K562 (cell line): ENCODE measurements around the gene NAT14. TPM values are rescaled to one million over a fixed set of nuclear protein-coding genes. Genes with fewer than 3 reads are reported as not detected.

Source experiments
- ATAC-seq: fragments of 200-7000 bp; cut with Tn5 transposase; 3 replicates; pipeline ENCODE4 v1.9.1; 2020; ENCODE audit warnings: moderate library complexity
- BruUV-seq: library from RNA; stranded (reverse); fragments of 400-500 nt; replicated peaks from 2 replicates; lab custom pipeline; 2021; lab: Mats Ljungman, UMichigan
- CTCF ChIA-PET: fragments of 300-600 bp; formaldehyde crosslinking; extraction: SDS; loops from one replicate; lab custom pipeline; 2021; ENCODE audit warnings: low intra/inter-chr PET ratio; lab: Yijun Ruan, JAX
- POLR2A ChIA-PET: fragments of 300-600, 350-650 bp; sonication (Branson Sonifier 250); formaldehyde crosslinking; extraction: SDS; loops from one replicate; lab custom pipeline; 2021; ENCODE audit warnings: antibody characterized with exemption, inconsistent platforms; lab: Yijun Ruan, JAX
- DNase-seq, 4 experiments: peaks; one replicate each; pipeline versions ENCODE4 v3.0.0 to v3.0.0-alpha.2; 2011 to 2018; ENCODE audit warnings: low spot score in 3 of 4, mixed read lengths in 3 of 4; ENCODE audit errors: extremely low read depth in 1 of 4
- FAIRE-seq: peaks from 2 replicates; lab custom pipeline; 2011; peaks lifted over from hg19 to GRCh38; lab: Jason Lieb, UNC
- H2AFZ ChIP-seq: 2 replicates; pipeline ENCODE4 v1.6.0; 2011; ENCODE audit warnings: low read depth, low read length, control low read depth, inconsistent platforms
- H3K27ac ChIP-seq: fragments of 200-600 bp; 3 replicates; pipeline ENCODE4 v1.8.0; 2011; ENCODE audit warnings: low read depth, mild to moderate bottlenecking, control low read depth, inconsistent platforms, low read length, moderate library complexity, mixed read lengths; ENCODE audit errors: extremely low read depth
- H3K27me3 ChIP-seq, 2 experiments: fragments of 300-600 bp in 1 of 2; 2 replicates in 1 of 2; 3 replicates in 1 of 2; pipeline versions ENCODE4 v1.6.0 to v1.8.0; 2011; ENCODE audit warnings: inconsistent platforms in 2 of 2, low read length in 2 of 2, mild to moderate bottlenecking in 1 of 2, mixed read lengths in 1 of 2, moderate library complexity in 1 of 2; ENCODE audit not compliant: control insufficient read depth in 2 of 2, insufficient read depth in 2 of 2
- H3K36me3 ChIP-seq: fragments of 300-600 bp; 3 replicates; pipeline ENCODE4 v1.8.0; 2011; ENCODE audit warnings: mild to moderate bottlenecking, low read length, inconsistent platforms; ENCODE audit not compliant: control insufficient read depth, insufficient read depth
- H3K4me1 ChIP-seq, 2 experiments: fragments of 200-600 bp in 1 of 2; replicated peaks in 1 of 2; 2 replicates in 1 of 2; 3 replicates in 1 of 2; pipeline versions ENCODE4 v1.5.1 to v1.8.0; 2011; ENCODE audit warnings: inconsistent platforms in 2 of 2, low read length in 2 of 2, mild to moderate bottlenecking in 1 of 2, mixed read lengths in 1 of 2, moderate library complexity in 1 of 2; ENCODE audit not compliant: control insufficient read depth in 2 of 2, insufficient read depth in 2 of 2
- H3K4me2 ChIP-seq: 2 replicates; pipeline ENCODE4 v1.6.1; 2011; ENCODE audit warnings: low read length, control low read depth, inconsistent platforms, mixed read lengths; ENCODE audit not compliant: insufficient read depth
- H3K4me3 ChIP-seq: fragments of 200-600 bp; sonication (generic), shearing (Covaris generic); 2 replicates; pipeline ENCODE4 v1.5.1; 2016; ENCODE audit warnings: control low read depth, inconsistent platforms
- H3K79me2 ChIP-seq: fragments of 200-600 bp; 3 replicates; pipeline ENCODE4 v1.8.0; 2011; ENCODE audit warnings: low read length, inconsistent platforms; ENCODE audit not compliant: control insufficient read depth, insufficient read depth
- H3K9ac ChIP-seq, 2 experiments: 2 replicates each; pipeline versions ENCODE4 v1.6.0 to v1.6.1; 2011; ENCODE audit warnings: low read depth in 2 of 2, low read length in 2 of 2, control low read depth in 1 of 2, inconsistent platforms in 1 of 2, mild to moderate bottlenecking in 1 of 2, mixed read lengths in 1 of 2; ENCODE audit not compliant: insufficient read depth in 1 of 2
- H3K9me1 ChIP-seq: one replicate; pipeline ENCODE4 v1.6.0; 2011; ENCODE audit warnings: inconsistent platforms, mild to moderate bottlenecking, low read length, moderate library complexity; ENCODE audit not compliant: control insufficient read depth, insufficient read depth
- H3K9me3 ChIP-seq: replicated peaks from 2 replicates; pipeline ENCODE4 v1.5.1; 2011; ENCODE audit warnings: low read depth, low read length, inconsistent platforms; ENCODE audit not compliant: control insufficient read depth, insufficient read depth
- H4K20me1 ChIP-seq: replicated peaks from 2 replicates; pipeline ENCODE4 v1.6.1; 2011; ENCODE audit warnings: low read length, inconsistent platforms, mixed read lengths; ENCODE audit not compliant: control insufficient read depth, insufficient read depth
- DNMT1 ChIP-seq: fragments of 450-650 bp; IDR thresholded peaks from 2 replicates; pipeline ENCODE4 v1.6.1; 2016; ENCODE audit warnings: antibody characterized with exemption, mild to moderate bottlenecking
- NBN ChIP-seq: fragments of 450-650 bp; IDR thresholded peaks from 2 replicates; pipeline ENCODE4 v1.6.1; 2016; ENCODE audit warnings: low read depth, mild to moderate bottlenecking
- POLR2G ChIP-seq: fragments of 200-400 bp; formaldehyde crosslinking; IDR thresholded peaks from 2 replicates; pipeline ENCODE4 v1.6.1; 2017; ENCODE audit warnings: low read depth, mild to moderate bottlenecking, antibody characterized with exemption, low read length, moderate library complexity
- RFX7 ChIP-seq: fragments of 250-450 bp; sonication (Bioruptor Pico); IDR thresholded peaks from 2 replicates; pipeline ENCODE4 v1.5.1; 2021; ENCODE audit warnings: mild to moderate bottlenecking
- SMAD4 ChIP-seq: fragments of 250-450 bp; sonication (Bioruptor Pico); conservative IDR thresholded peaks from 2 replicates; pipeline ENCODE4 v1.8.0; 2021; ENCODE audit warnings: inconsistent platforms, mild to moderate bottlenecking, moderate library complexity
- ZNF140 ChIP-seq: fragments of 250-450 bp; sonication (Bioruptor Pico); IDR thresholded peaks from 2 replicates; pipeline ENCODE4 v1.8.0; 2021; ENCODE audit warnings: moderate library complexity, mild to moderate bottlenecking, inconsistent platforms
- ZNF239 ChIP-seq: fragments of 250-450 bp; sonication (Bioruptor Pico); IDR thresholded peaks from 2 replicates; pipeline ENCODE4 v1.4.0; 2020; ENCODE audit warnings: mild to moderate bottlenecking
- ZNF324 ChIP-seq: fragments of 250-450 bp; sonication (Bioruptor Pico); IDR thresholded peaks from 2 replicates; pipeline ENCODE4 v1.4.0; 2020; ENCODE audit warnings: mild to moderate bottlenecking
- ZNF384 ChIP-seq: IDR thresholded peaks from 2 replicates; pipeline ENCODE4 v1.6.1; 2012; ENCODE audit warnings: low read depth, low read length, improper control_type of control experiment
- ZNF696 ChIP-seq: fragments of 250-450 bp; sonication (Bioruptor Pico); conservative IDR thresholded peaks from 2 replicates; pipeline ENCODE4 v1.4.0; 2020; ENCODE audit warnings: mild to moderate bottlenecking, moderate library complexity
- ZSCAN29 ChIP-seq: fragments of 450-650 bp; IDR thresholded peaks from 2 replicates; pipeline ENCODE4 v1.6.1; 2017
- WGBS: fragments of 100-300 bp; shearing (Covaris generic); methylation state at CpG from one replicate; pipeline ENCODE4 v1.1.6; 2016; ENCODE audit warnings: low coverage, mixed read lengths; ENCODE audit not compliant: insufficient coverage; ENCODE audit errors: missing lambda C conversion rate; 5-methylcytosine and 5-hydroxymethylcytosine counted together
- in situ Hi-C: fragments of 300-500 bp; cut with MboI; formaldehyde crosslinking; loops from 4 replicates; pipeline ENCODE4 v1.15.0; 2018; ENCODE audit warnings: inconsistent platforms, mixed read lengths
- intact Hi-C: fragments of 100-400 bp; cut with micrococcal nuclease; formaldehyde crosslinking; loops from 2 replicates; pipeline ENCODE4 v1.14.2; 2022
- polyA plus RNA-seq, 8 experiments: library from polyadenylated mRNA; depleted of rRNA in 4 of 8; stranded (reverse) in 5 of 8; unstranded in 3 of 8; fragments of >200 nt; fragmentation: Nextera tagmentation in 2 of 8; fragmentation: Illumina TruSeq in 1 of 8; extraction: Ambion mirVana in 2 of 8; extraction: Trizol in 1 of 8; gene quantifications; 2 replicates each; pipeline versions ENCODE4 v1.2.1 to v1.2.3, GENCODE V29; 2011 to 2014; ENCODE audit warnings: inconsistent platforms in 1 of 8, missing spikeins in 1 of 8
- total RNA-seq, 7 experiments: library from RNA; depleted of rRNA in 6 of 7; stranded (reverse); fragments of >200 nt in 6 of 7; fragmentation: Illumina TruSeq in 2 of 7; extraction: Trizol in 2 of 7; gene quantifications; 2 replicates each; pipeline versions ENCODE4 v1.2.1 to v1.2.3, GENCODE V29; 2011 to 2021; ENCODE audit warnings: low replicate concordance in 1 of 7
- TF ChIP-seq, protein P1 (sequence below): fragments of 250-450 bp; sonication (Bioruptor Pico); IDR thresholded peaks from 2 replicates; pipeline ENCODE4 v1.5.0; 2022; ENCODE audit warnings: mild to moderate bottlenecking
- TF ChIP-seq, protein P2 (sequence below): fragments of 250-450 bp; sonication (Bioruptor Pico); IDR thresholded peaks from 2 replicates; pipeline ENCODE4 v1.6.1; 2021; ENCODE audit warnings: mild to moderate bottlenecking
- TF ChIP-seq, protein P3 (sequence below): fragments of 450-650 bp; IDR thresholded peaks from 2 replicates; pipeline ENCODE4 v1.6.1; 2017; ENCODE audit warnings: antibody characterized with exemption

The NAT14 gene
- total and polyA plus RNA-seq, 9 of the 15 experiments (the other 6 are each of a cell fraction or from before 2014, with no cell fraction given) = 2.4 to 77.0 (median 26.7) TPM

DNA sequence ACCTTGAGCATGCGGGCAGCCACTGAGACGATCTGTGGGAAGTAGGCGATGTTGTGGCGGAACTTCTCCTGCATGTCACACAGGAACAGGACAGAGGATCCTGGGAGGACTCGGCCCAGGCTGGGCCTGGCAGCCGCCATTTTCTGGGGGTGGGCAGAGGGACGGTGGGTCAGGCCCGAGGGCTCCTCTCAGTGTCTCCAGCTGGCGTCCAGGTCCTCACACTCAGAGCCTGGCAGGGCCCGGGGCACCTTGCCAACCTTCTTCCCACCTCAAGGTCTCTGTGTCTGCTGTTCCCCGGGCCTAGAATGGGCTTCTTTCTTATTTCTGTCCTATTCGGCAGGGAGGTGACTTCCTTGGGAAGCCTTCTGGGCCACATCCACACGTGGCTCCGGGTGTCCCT is 28.6 kb upstream of the NAT14 start (continued):
- TF ChIP-seq, protein P1, sequence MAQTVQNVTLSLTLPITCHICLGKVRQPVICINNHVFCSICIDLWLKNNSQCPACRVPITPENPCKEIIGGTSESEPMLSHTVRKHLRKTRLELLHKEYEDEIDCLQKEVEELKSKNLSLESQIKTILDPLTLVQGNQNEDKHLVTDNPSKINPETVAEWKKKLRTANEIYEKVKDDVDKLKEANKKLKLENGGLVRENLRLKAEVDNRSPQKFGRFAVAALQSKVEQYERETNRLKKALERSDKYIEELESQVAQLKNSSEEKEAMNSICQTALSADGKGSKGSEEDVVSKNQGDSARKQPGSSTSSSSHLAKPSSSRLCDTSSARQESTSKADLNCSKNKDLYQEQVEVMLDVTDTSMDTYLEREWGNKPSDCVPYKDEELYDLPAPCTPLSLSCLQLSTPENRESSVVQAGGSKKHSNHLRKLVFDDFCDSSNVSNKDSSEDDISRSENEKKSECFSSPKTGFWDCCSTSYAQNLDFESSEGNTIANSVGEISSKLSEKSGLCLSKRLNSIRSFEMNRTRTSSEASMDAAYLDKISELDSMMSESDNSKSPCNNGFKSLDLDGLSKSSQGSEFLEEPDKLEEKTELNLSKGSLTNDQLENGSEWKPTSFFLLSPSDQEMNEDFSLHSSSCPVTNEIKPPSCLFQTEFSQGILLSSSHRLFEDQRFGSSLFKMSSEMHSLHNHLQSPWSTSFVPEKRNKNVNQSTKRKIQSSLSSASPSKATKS (CRISPR knock-in tag) = no peak
- TF ChIP-seq, protein P2, sequence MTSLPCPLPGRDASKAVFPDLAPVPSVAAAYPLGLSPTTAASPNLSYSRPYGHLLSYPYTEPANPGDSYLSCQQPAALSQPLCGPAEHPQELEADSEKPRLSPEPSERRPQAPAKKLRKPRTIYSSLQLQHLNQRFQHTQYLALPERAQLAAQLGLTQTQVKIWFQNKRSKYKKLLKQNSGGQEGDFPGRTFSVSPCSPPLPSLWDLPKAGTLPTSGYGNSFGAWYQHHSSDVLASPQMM = no peak
- TF ChIP-seq ZNF239 (CRISPR knock-in tag) (no peak), POLR2G (0 out of 2 replicates have a peak, but pooled peaks have one; percentile 32)

GRCh38 chr19:55457683-55458457 is 27.1 kb upstream of the NAT14 start:
- no peak overlapping the region for H3K27ac ChIP-seq
- H3K4me1 ChIP-seq = peaks cover 21 to 70% of the 10 kb centered on the region in 2 experiments
- TF ChIP-seq ZNF324 (CRISPR knock-in tag) (no peak), NBN (no peak), RFX7 (CRISPR knock-in tag) (no peak), ZSCAN29 (peak; percentile 97), ZNF696 (CRISPR knock-in tag) (no peak), ZNF384 (peak; percentile 61; the same call in 1 of the 2 replicates), ZNF140 (CRISPR knock-in tag) (no peak), DNMT1 (no peak), SMAD4 (CRISPR knock-in tag) (no peak)
- TF ChIP-seq, protein P3, sequence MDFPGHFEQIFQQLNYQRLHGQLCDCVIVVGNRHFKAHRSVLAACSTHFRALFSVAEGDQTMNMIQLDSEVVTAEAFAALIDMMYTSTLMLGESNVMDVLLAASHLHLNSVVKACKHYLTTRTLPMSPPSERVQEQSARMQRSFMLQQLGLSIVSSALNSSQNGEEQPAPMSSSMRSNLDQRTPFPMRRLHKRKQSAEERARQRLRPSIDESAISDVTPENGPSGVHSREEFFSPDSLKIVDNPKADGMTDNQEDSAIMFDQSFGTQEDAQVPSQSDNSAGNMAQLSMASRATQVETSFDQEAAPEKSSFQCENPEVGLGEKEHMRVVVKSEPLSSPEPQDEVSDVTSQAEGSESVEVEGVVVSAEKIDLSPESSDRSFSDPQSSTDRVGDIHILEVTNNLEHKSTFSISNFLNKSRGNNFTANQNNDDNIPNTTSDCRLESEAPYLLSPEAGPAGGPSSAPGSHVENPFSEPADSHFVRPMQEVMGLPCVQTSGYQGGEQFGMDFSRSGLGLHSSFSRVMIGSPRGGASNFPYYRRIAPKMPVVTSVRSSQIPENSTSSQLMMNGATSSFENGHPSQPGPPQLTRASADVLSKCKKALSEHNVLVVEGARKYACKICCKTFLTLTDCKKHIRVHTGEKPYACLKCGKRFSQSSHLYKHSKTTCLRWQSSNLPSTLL = no peak
- DNase-seq = peak in 1 of 4 experiments; percentile 52
- CTCF ChIA-PET = no interaction called here
- no peak overlapping the region for H3K4me3 ChIP-seq
- no peak for ATAC-seq
- H3K9ac ChIP-seq = peak overlapping the region in 1 of 2 experiments; percentile 75; a peak in 1 of 4 replicates
- H3K9me1 ChIP-seq = no peaks in the 10 kb centered on the region
- in situ Hi-C loops = no loop called here
- no peaks in the 10 kb centered on the region for H3K27me3 ChIP-seq
- POLR2A ChIA-PET = no interaction called here
- 63% methylated on average over 16 of the region's 16 CpGs for WGBS
- no peak for FAIRE-seq
- no peaks in the 10 kb centered on the region for H3K9me3 ChIP-seq
- BruUV-seq = no TSS peak
- H2AFZ ChIP-seq = no peak overlapping the region
- H4K20me1 ChIP-seq = no peaks in the 10 kb centered on the region; the same call in 1 of the 2 replicates
- H3K79me2 ChIP-seq = peaks cover 43% of the 10 kb centered on the region
- intact Hi-C loops = no loop called here
- peaks cover 41% of the 10 kb centered on the region; the same call in 2 of the 3 replicates for H3K36me3 ChIP-seq
- H3K4me2 ChIP-seq = no peak overlapping the region
